IPS-15b (cell line): ENCODE data around the gene WSB1.
"Not testable (repeated sequence)": the region's sequence is repeated elsewhere in the genome, so short reads cannot be mapped to it uniquely, and the experiment has no call there.

ENCODE experiments used
- H3K27me3 ChIP-seq: one replicate; pipeline ENCODE4 v1.6.1; 2013; ENCODE audit warnings: low read length; ENCODE audit not compliant: control insufficient read depth, insufficient read depth
- H3K36me3 ChIP-seq: one replicate; pipeline ENCODE4 v1.6.1; 2013; ENCODE audit warnings: low read length; ENCODE audit not compliant: control insufficient read depth, insufficient read depth
- H3K4me1 ChIP-seq: one replicate; pipeline ENCODE4 v1.6.1; 2013; ENCODE audit warnings: mild to moderate bottlenecking, low read length; ENCODE audit not compliant: control insufficient read depth, insufficient read depth
- H3K4me3 ChIP-seq: one replicate; pipeline ENCODE4 v1.5.1; 2013; ENCODE audit warnings: low read depth, low read length
- H3K9ac ChIP-seq: one replicate; pipeline ENCODE4 v1.6.1; 2013; ENCODE audit warnings: low read depth, mild to moderate bottlenecking, low read length
- H3K9me3 ChIP-seq: one replicate; pipeline ENCODE4 v1.6.1; 2013; ENCODE audit warnings: mild to moderate bottlenecking, low read length; ENCODE audit not compliant: control insufficient read depth, insufficient read depth

Gene WSB1, protein sequence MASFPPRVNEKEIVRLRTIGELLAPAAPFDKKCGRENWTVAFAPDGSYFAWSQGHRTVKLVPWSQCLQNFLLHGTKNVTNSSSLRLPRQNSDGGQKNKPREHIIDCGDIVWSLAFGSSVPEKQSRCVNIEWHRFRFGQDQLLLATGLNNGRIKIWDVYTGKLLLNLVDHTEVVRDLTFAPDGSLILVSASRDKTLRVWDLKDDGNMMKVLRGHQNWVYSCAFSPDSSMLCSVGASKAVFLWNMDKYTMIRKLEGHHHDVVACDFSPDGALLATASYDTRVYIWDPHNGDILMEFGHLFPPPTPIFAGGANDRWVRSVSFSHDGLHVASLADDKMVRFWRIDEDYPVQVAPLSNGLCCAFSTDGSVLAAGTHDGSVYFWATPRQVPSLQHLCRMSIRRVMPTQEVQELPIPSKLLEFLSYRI

DNA sequence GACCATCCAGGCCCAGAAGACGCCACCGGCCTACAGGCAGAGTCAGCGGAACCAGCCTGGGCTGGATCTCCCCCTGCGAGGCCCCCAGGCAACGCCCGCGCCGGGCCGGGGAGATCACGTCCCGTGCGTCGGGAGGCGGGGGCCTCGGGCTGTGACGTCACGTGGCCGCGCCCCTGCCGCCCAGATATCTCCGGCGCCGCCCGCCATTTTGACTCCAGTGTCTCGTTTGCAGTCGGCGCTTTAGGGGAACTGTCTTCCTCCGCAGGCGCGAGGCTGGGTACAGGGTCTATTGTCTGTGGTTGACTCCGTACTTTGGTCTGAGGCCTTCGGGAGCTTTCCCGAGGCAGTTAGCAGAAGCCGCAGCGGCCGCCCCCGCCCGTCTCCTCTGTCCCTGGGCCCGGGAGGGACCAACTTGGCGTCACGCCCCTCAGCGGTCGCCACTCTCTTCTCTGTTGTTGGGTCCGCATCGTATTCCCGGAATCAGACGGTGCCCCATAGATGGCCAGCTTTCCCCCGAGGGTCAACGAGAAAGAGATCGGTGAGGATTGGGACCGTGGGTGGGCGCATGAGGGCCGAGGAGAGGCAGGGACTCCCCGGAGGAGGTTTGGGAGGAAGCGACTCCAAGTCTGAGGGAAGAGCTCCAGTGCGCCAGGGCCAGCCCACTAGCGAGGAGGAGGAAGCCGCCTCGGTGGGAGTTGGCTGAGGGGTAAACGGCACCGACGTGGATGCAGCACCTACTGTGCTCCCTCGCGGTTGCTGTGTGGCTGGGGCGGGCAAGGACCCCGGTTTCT, at the start of gene WSB1:
TSS of gene WSB1 (plus strand) at position 217 of the 791 bp plus-strand sequence. CDS start at position 499, 282 bp downstream.
- Histone ChIP-seq H3K36me3 (peaks cover 3% of the 10 kb centered on the region), H3K4me3 (peak within 1 kb of the TSS; percentile 98), H3K9ac (peak within 1 kb of the TSS; percentile 97), H3K9me3 (no peaks in the 10 kb centered on the region), H3K27me3 (no peaks in the 10 kb centered on the region), H3K4me1 (peaks cover 6% of the 10 kb centered on the region)

GRCh38 chr17:27244491-27245223, 49.3 kb upstream of the WSB1 start:
- no peak overlapping the region for H3K4me3 ChIP-seq
- H3K4me1 ChIP-seq, result no peaks in the 10 kb centered on the region
- no peaks in the 10 kb centered on the region for H3K27me3 ChIP-seq
- H3K9ac ChIP-seq, result no peak overlapping the region
- no peaks in the 10 kb centered on the region for H3K36me3 ChIP-seq
- no peaks in the 10 kb centered on the region for H3K9me3 ChIP-seq

- Histone ChIP-seq H3K36me3 (no peaks in the 10 kb centered on the region), H3K9me3 (no peaks in the 10 kb centered on the region), H3K4me1 (no peaks in the 10 kb centered on the region), H3K27me3 (no peaks in the 10 kb centered on the region), H3K9ac (no peak overlapping the region), H3K4me3 (no peak overlapping the region)
Measured at GRCh38 chr17:27245230-27245696, 48.7 kb upstream of the WSB1 start.

- no peaks in the 10 kb centered on the region for H3K9me3 ChIP-seq
- H3K36me3 ChIP-seq, result no peaks in the 10 kb centered on the region
- H3K4me1 ChIP-seq, result no peaks in the 10 kb centered on the region
- no peaks in the 10 kb centered on the region for H3K27me3 ChIP-seq
- no peak overlapping the region for H3K4me3 ChIP-seq
- H3K9ac ChIP-seq, result no peak overlapping the region
Measured at GRCh38 chr17:27246537-27246936, 47.4 kb upstream of the WSB1 start.

DNA sequence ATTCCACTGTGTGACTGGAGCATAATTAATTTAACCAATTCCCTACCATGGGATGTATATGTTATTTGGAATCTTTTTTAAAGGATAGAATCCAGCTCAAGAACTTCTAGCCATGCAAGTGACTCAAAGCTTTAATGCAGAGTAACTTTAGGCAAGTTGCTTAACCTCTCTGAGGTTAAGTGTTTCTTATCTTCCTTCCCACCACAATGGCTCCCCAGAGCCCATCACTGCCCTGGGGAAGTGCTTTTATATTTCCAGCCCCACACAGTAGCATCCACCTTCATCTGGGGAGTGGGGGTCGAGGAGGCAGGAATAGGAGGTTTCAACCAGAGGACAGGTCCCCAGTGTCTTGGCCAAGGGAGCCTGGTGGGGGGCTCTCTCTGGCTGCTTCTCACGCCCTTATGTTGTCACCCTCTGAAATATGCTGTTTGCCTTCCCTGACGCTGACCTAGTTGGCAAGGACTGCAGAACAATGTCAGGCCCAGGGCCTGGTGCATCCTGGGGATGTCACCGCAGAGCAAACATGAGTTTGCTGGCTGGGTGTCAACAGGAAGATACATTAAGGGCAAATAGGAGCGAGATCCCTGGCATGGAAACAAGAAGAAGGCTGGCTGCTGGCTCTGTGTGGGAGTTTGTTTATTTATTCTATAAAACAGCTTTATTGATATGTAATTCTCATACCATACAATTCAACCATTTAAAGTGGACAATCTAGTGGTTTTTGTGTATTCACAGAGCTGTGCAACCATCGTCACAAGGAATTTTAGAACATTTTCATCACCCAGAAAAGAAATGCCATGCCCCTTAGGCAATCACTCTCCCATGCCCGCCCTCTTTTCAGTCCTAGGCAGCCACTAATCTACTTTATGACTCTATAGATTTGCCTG, 46.6 kb upstream of the WSB1 start:
- no peaks in the 10 kb centered on the region for H3K4me1 ChIP-seq
- H3K9me3 ChIP-seq, result no peaks in the 10 kb centered on the region
- H3K9ac ChIP-seq, result no peak overlapping the region
- H3K27me3 ChIP-seq, result no peaks in the 10 kb centered on the region
- H3K4me3 ChIP-seq, result no peak overlapping the region
- H3K36me3 ChIP-seq, result no peaks in the 10 kb centered on the region

- Histone ChIP-seq H3K36me3 (no peaks in the 10 kb centered on the region), H3K9ac (no peak overlapping the region), H3K4me3 (no peak overlapping the region), H3K4me1 (no peaks in the 10 kb centered on the region), H3K9me3 (no peaks in the 10 kb centered on the region), H3K27me3 (no peaks in the 10 kb centered on the region)
Measured at GRCh38 chr17:27247958-27248342, 46.0 kb upstream of the WSB1 start.

- not testable (repeated sequence) for H3K36me3 ChIP-seq, H3K9ac ChIP-seq, H3K4me3 ChIP-seq, H3K4me1 ChIP-seq, H3K27me3 ChIP-seq, H3K9me3 ChIP-seq
Measured at GRCh38 chr17:27250791-27251190, 43.1 kb upstream of the WSB1 start.

DNA sequence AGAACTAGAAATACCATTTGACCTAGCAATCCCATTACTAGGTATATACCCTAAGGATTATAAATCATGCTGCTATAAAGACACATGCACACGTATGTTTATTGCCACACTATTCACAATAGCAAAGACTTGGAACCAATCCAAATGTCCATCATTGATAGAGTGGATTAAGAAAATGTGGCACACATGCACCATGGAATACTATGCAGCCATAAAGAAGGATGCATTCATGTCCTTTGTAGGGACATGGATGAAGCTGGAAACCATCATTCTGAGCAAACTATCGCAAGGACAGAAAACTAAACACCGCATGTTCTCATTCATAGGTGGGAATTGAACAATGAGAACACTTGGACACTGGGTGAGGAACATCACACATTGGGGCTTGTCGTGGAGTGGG, 39.1 kb upstream of the WSB1 start:
- not testable (repeated sequence) for H3K27me3 ChIP-seq, H3K9me3 ChIP-seq, H3K9ac ChIP-seq, H3K36me3 ChIP-seq, H3K4me3 ChIP-seq, H3K4me1 ChIP-seq

GRCh38 chr17:27256225-27257030, 37.5 kb upstream of the WSB1 start:
- Histone ChIP-seq H3K27me3 (no peaks in the 10 kb centered on the region), H3K4me3 (no peak overlapping the region), H3K9ac (no peak overlapping the region), H3K36me3 (no peaks in the 10 kb centered on the region), H3K9me3 (no peaks in the 10 kb centered on the region), H3K4me1 (no peaks in the 10 kb centered on the region)

DNA sequence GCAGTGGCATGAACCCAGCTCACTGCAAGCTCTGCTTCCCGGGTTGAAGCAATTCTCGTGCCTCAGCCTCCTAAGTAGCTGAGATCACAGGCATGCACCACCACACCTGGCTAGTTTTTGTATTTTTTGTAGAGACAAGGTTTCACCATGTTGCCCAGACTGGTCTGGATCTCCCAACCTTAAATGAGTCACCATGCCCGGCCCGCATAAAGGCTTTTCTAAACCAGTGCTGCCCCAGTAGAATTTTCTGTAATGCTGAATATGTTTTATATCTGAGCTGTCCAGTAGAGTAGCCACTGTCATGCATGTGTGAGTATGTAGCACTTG, 36.9 kb upstream of the WSB1 start:
- no peaks in the 10 kb centered on the region for H3K9me3 ChIP-seq
- H3K4me1 ChIP-seq, result no peaks in the 10 kb centered on the region
- H3K4me3 ChIP-seq, result no peak overlapping the region
- H3K36me3 ChIP-seq, result no peaks in the 10 kb centered on the region
- no peak overlapping the region for H3K9ac ChIP-seq
- H3K27me3 ChIP-seq, result no peaks in the 10 kb centered on the region
